Amniotic stem cell (primary cell): ENCODE results near the gene CLDN19.
"Not testable (repeated sequence)": the region's sequence is repeated elsewhere in the genome, so short reads cannot be mapped to it uniquely, and the experiment has no call there.

Experiments used
- DNase-seq: peaks from one replicate; lab custom pipeline; 2025; lab: John Stamatoyannopoulos, UW

The CLDN19 gene

DNA sequence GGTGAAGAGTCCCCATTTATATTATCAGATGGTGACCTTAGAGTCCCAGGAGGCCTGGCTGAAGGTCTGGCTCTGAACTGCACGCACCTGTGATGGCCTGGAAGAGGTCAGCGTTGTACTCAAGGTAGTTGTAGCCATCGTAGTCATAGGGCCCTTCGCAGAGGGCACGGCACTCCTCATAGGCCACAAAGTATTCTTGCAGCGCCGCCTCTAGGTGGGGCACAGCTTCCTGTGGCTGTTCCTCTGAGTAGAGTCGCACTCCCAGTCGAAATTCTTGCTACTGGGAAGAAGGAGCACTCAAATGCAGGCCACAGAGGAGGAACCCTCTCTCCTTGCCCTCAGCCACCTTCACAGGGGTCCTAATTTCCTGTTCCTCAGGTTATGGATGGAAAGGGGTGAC lies 19.1 kb upstream of the CLDN19 start:
- DNase-seq: no peak

DNA sequence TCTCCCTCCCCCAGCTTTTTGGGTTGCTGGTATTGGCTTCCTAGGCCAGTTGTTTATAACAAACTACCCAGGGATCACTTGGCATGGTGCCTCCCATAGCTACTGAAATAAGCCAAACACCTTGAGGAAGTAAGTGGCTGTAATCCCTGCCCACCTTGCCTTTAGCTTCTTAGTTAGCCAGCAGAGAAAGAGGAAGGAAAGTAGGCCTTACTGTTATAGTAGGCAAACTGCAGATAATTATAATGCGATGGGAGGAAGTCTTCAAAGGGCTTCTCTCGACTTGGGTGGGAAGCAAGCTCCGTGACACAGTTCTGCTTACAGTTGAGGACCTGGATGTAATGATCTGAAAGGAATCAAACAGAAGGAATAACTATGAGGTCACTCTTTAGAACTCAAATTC lies 18.6 kb upstream of the CLDN19 start:
- DNase-seq: no peak

DNA sequence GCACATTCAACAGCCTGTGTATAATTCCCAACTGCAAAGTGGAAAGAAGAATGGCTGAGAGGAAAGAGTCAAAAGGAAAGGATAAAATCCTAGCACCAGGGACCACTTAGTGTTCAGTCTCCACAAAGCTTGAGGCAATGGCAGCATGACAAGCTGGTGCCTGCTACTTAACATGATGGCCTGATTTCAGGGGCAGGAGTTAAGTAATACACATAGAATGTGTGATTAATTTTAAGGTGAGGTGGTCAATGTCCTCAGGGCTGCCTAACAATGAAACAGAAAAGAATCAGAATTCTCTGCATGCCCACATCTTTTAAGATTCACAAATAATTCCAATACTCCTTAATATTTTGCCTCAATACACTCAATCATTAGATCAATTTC lies 17.8 kb upstream of the CLDN19 start:
- DNase-seq: no peak

DNA sequence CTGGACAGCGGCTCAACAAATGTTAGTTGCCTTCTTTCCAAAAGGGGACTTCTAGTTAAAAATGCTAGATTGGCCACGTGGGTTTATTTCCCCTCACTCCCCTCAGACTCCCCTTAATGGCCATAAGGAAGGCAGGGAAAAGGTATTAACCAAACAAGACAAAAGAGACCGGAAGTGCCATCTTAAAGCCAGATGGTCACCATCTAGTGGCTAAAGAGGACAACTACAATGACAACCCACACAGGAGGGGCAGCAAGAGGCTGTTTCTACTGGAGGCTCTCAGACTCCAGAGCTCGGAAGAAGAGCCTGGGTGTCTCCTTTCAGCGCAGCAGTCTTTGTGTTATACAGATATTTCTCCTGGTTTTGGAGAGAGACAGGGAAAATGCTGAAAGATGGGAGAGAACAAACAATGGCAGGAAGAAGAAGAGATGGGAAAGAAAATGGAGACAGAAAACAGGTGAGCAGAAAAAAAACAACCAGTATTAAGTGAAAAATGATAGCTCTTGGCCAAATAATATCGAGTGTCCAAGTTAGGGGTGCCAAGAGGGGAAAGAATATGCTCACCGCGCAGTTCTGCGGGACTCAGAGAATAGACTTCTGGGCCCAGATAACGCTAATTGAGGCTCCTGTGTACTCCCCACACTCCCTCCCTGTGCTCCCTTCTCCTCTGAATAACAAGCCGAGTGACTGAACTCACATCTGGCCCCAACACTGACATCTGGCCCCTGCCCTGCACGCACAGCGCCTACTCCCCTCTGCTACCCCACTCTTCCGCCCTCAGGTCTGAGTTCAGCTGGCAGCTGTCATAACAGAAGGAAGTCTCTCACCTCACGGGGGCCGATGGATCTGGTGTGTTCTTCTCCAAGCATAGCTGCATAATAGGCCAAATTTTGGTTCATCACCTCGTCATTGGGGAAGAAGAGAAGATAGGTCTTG lies 17.2 kb upstream of the CLDN19 start:
- no peak for DNase-seq

DNA sequence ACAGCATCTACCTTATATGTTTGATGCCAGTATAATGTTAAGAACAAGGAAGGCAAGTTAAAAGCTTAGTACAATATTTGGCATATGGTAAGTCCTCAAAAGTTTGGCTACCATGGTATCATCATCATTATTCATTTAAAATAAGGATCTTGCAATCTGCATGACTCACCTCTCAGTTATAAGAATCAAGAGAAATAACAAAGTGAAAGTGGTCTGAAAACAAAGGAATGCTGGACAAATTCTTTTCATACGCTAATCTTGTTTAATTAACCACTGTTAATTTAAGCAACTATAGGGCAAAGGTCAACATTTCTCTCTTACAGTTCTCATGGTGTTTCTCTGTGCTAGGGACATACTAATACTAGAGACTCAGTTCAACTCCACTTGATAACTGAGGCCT lies 13.0 kb upstream of the CLDN19 start:
- DNase-seq: no peak

DNA sequence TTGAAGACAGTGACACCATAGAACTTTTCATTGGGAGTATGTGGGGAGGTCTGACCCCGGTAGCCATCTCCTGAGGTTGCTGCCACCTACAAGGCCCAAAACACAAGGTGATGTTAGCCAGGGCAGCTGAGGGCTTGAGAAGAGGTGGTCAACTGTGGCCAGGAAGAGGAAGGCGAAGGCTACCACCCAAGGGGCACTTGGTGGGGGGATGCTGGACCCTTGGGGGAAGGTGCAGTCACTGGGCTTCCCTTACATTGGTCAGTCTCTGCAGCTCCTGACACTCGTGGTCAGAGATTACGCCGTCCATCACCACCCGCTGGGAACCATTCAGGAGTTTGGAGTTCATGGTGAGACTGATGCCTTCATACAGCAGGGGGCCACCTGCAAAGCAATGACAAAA lies 12.2 kb upstream of the CLDN19 start:
- DNase-seq: no peak

DNA sequence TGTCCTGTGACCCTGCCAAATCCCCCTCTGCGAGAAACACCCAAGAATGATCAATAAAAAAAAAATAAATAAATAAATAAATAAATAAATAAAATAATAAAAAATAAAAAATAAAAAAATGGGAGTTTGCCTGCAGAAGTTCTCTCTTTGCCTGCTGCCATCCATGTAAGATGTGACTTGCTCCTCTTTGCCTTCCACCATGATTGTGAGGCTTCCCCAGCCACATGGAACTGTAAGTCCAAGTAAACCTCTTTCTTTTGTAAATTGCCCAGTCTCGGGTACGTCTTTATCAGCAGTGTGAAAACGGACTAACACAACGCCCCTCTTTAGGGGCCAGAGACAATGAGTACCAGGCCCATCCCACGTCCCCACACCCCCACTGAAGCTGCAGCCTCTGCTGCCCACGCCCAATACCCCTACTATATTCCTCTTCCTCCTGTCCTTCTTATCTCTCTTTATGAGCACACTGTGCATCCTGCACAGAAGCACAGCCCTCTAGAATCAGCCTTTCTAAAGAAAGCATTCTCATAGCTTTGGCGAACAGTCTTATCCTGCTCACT lies 11.6 kb upstream of the CLDN19 start:
- DNase-seq: not testable (repeated sequence)

DNA sequence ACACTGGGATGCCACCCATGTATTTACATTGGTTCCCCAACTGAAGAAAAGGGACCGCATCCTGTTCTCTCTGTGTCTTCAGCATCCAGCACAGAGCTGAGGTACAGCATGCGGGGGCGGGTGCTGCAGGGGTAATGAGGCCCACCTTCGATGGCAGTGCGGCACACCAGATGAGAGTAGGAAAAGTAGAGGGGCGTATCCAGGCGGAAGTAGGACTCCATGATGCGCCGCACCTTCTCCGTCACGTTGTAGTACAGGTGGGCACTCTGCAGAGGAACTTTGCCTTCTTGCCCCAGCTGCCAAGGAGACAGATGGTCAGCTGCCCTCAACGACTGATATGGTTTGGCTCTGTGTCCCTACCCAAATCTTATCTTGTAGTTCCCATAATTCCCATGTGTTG lies 10.0 kb upstream of the CLDN19 start:
- DNase-seq: no peak

DNA sequence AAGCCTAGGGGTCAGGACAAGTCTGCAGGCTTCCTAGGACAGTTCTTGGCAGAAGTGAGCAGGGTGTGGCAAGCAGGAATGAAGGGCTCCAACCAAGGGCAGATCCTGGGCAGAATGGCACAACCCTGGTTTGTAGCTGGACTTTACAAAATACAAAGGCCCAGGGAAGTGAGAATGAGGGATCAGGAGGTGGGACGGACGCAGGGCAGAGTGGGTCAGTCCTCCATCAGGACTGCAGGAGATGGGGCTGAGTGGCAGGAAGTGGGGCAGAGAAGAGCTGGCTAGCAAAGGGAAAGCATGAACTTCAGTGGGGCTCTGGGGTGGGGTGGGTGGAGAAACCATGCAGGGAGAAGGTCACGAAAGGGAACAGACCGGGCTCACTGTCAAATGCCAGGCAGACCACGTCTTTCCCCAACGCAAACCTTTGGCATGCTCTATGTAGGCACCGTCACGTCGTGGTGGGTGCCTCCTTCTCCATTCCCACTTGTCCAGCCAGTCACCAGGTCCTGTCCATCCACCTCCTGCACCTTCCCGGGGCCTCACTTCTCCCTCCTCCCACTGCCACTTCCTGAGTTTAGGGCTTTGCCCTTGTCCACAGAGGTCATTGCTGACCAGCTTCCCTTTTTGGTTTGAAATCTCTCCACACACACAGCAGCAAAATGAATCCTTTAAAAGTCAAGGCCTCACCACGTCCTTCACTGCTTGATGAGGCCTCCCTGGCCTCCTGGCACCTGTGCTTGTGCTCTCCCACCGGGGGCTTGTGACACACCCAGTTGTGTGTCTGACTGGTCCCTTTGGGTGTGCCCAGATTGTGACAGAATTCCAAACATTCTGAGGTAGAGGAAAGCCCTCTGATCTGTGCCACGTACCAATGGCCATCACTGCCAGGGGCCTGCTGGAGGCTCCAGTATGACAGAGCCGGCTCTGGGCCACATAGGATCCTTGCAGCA lies 8.7 kb upstream of the CLDN19 start:
- no peak for DNase-seq

DNA sequence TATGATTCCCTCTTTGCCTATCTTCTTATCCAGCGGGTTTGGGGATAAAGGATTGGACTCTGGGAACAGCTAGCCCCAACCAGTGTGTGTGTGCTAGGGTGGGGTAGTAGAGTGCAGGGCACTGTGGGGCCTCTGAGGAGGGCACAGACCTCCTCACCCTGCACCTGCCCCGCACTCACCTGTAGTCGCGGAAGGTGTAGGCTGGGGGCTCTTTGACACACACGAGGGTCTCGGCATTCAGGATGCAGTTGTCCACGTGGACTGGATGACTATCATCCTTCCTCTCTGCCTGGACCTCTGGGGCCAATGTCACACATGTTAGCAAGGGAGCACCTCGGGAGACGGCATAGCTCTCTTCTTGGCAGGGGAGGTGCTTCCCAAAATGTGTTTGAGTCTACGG lies 8.0 kb upstream of the CLDN19 start:
- no peak for DNase-seq

DNA sequence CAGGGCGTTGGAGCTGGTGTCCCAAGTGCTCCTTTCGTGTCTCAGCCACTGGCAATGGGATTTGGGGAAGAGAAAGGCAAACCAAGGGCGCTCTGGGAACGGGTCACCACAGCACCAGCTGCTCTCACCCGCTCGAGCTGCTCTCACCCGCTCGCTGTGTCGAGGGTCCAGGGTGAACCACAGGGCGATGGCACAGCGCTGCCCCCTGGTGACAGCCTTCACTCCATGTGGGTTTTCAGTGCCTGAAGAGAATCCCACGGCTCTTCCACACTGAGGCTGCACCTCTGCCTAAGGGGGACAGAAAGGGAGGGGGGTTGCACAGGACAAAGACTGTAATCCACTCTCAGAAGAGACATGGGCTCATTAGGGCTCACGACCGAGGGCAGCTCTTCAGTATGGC lies 7.1 kb upstream of the CLDN19 start:
- DNase-seq: no peak

DNA sequence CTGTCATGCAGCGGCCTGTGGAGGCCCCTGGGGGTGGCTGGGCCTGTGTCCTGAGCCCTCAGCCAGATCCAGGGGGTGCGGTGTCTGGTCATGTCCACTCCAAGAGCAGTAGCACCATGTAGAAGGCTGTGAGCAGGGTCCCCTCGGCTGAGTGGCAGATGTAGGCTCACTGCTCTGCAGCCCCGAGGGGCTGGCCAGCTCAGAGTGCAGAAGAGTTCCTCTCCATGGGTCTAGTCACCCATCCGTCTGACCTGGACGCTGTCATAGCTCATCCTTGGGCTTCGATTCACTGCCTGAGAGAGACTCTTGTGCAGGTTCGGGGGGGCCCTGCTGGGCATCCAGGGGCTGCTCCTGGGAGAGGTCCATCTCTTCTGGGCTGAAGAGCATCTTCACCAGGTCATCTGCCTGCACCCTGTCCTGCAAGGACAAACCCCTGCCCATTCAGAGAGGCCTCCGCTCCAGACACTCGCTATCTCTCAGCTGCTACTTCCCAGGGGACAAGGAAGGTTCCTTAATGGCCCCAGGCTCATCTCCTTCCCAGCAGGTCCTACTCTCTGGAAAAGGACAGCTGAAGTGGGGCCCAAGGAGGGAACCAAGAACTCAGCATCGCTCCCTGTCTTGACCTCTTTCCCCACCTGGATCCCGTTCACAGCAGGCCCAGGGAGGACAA lies 6.5 kb upstream of the CLDN19 start:
- no peak for DNase-seq

DNA sequence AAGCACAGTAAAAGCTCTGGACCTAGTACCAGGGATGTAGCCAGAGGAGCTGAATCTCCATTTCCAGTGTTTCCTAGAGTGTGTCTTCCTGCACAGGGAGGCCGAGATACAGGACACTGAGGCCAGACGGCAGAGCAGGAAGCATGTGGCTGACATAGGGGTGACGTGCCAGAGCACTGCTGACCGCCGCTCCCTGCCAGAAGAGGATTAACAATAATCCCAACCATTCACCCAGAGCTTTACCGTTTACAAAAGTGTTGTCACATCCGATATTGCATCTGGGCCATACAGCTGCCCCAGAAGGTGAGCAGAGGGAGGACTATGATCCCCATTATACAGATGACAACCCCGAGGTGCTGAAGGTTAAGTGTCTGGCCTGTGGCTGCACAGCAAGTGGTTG lies 5.8 kb upstream of the CLDN19 start:
- no peak for DNase-seq

DNA sequence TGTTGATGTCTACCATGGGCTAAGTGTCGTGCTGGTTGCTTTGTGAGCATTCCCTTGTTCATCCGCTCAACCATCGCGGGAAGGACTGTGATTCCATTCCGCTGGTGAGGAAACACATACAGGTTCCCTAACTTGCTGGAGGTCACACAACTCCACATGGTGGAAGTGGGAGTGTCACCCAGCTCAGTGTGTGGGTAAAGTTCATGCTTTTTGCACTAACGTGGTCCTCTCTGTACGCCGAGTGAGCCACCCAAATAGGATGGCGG lies 4.0 kb upstream of the CLDN19 start:
- no peak for DNase-seq

DNA sequence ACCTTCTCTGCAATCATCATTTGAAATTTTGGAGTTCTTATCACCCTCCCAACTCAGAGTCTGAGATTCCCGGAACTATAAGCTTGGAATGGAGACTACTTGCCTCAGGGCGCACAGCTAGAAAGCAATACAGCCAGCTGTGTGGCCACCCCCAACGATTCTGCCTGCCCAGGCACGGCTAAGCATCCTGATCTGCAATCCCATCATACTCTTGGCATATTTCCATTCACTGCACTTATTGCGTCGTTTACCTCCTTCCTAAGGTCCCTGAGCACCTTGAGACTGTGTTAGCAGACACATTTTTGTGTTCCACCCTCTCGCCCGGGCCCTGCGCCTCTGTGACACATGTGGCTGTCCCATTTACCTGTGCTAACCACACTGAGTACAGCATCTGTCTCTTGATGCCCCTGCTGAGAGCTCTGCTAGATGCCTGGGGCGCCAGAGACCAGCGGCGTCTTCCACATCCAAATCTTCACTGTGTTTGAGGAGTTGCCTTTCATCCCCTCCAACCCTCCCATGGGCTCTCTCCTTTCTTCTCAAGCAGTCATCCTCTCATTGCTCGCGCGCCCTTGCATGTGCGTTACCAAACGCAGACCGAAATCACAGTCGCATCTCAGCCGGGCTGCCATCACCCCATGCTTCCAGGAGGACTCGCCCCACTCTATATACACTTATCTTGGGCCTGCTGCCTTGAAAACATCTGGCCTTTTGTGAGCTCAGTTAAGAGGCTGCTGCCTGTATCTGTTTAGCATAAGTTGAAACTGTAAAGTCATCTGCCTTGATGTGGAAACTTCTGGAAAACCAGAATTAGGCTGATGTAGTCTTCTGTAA lies 3.5 kb upstream of the CLDN19 start:
- no peak for DNase-seq

DNA sequence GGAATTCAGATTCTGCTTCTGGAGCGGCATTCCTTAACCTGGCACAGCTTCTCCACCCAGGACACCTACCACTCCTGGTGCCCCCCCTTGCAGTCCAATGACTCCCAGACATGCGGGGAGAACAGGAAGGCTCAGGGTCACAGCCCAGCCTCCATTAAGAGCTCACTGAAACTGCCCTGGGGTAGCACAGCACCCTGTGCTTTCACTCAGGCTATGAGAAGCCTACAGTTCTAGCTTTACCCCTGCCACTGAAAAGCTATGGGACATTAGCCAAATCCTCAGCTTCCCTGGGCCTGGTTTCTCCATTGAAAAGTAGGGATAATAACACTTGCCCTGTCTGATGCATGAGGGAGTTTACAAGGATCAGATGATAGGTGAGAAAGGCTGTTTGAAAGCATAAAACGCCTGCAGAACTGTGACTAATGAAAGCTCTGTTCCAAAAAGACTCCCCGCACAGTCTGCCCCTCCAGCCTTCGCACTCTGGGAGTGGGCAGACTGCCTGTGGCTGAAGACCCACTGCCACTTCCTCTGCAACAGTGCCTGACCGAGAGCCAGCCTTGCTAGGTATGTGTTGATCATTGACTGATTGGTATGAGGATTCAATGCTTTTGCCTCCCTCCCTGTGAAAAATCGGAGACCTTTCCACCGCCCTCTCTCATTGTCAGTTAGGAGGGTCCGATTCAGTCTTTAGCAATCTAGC lies 2.7 kb upstream of the CLDN19 start:
- no peak for DNase-seq

DNA sequence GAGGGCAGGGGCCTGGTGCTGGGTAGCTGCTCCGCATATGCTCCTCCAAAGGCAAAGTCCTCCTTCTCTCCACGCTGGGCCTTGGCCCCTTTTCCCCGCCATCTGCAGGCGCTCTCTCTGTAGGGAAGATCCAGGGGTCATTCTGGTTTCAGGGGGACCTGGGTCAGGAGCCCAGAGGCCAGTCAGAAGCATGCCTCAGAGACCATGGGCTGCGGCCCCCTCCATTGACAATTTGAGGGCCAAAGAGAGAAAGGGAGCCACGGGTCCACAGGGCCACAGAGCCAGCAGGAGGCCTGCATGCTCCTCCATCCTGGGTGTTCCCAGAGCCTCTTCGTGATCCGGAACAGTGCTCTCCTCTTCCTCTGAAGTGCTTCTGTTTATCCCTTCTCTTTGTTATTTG lies 2.1 kb upstream of the CLDN19 start:
- no peak for DNase-seq

DNA sequence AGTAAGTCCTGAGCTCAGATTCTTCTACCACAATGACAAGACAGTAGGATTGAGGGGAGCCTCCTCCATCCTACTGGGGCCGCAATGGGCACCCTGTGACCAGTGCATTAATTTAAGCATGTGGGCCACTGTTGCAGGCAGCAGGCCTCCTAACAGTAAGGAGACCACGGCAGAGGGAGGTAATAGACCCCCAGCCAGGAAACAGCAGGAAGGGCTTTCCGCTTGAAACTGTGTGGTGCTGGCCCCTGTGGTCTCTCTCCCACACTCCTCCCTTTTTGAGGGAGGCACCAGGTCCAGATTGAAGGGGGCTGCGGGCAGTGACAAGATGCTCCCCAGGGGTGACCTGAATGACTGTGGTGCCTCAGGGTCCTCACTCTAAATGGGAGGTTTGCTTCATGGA lies 1.7 kb upstream of the CLDN19 start:
- no peak for DNase-seq

DNA sequence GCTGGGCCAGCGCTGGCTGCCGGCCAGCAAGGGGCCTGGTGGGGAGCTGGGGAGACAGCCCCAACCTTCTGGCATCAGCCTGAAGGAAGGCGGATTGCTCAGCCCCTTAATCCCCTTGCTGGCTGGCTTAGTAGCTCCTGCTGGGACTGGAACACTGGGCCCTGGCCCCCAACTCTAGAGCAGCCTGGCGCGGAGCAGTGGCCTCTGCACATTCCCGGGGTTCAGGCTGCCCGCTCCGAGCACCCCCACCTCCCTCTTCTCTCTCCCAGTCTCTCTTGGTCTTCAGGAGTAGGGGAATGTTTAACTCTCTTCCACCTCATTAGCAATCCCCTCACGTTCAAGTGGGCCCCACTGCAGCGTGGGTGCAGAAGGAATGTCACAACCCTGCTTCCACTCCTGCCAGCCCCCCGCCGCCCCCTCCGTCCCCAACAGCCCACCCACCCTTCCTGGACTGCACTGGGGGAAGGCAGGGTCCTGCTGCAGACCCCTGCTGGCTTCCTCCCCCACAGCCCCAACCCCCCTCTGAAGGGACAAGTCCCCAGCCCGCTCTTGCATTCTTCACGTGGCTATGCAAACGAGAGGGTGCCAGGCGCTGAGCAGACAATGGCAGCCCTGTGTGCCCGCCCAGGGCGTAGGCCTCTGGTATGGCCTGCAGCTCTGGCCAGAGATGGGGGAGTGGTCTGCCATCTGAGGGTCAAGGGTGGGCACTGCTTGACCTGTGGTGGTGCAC lies 980 bp upstream of the CLDN19 start:
- DNase-seq: no peak

DNA sequence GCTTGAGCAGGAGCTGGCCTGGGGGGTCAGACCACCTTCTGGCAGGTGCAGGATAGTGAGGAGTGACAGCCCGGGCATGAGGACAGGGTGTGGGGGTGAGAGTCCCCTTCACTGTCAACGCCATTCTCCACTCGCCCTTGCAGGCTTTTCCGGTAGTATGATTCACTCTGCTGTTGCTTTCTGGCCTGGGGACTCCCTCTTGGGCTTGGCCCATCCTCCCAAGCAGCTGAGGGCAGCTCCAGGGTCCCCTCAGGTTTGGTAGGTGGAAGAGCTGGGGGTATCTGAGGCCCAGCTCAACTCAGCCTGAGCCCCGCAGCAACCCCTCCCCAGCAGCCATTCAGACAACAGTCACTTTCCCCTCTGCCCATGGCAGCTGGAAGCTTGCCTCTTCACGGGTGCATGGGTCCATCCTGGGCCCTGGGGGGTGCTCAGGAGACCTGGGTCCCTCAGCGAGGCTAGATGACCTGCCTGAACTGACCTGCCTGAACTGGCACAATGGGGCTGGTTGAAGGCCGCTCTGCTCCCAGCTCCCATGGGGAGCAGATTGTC lies 1.3 kb downstream of the CLDN19 start:
- no peak for DNase-seq
